HG03520 (cell line): ENCODE results near the gene VPS13D.
"Not testable (repeated sequence)": the region's sequence is repeated elsewhere in the genome, so short reads cannot be mapped to it uniquely, and the experiment has no call there.

Experiments used
- ATAC-seq: cut with Tn5 transposase; IDR thresholded peaks from one replicate; pipeline ENCODE4 v1.9.1; 2021; ENCODE audit warnings: mild to moderate bottlenecking, moderate library complexity; ENCODE audit not compliant: unreplicated experiment

The VPS13D gene

GRCh38 chr1:12506281-12507280 is 276.8 kb downstream of the VPS13D start:
- ATAC-seq = no peak

GRCh38 chr1:12507631-12508030 is 277.8 kb downstream of the VPS13D start:
- ATAC-seq = no peak

GRCh38 chr1:12508849-12509248 is 279.0 kb downstream of the VPS13D start:
- no peak for ATAC-seq

- no peak for ATAC-seq
Measured at GRCh38 chr1:12511128-12511484, 281.3 kb downstream of the VPS13D start.

GRCh38 chr1:12511516-12512468 is 282.0 kb downstream of the VPS13D start:
- no peak for ATAC-seq

GRCh38 chr1:12513181-12513580 is 283.4 kb downstream of the VPS13D start:
- no peak for ATAC-seq

GRCh38 chr1:12514590-12514989 is 284.8 kb downstream of the VPS13D start:
- no peak for ATAC-seq

- no peak for ATAC-seq
Measured at GRCh38 chr1:12515234-12515633, 285.4 kb downstream of the VPS13D start.

GRCh38 chr1:12516741-12517140 is 286.9 kb downstream of the VPS13D start:
- ATAC-seq = no peak

GRCh38 chr1:12518931-12519692 is 289.3 kb downstream of the VPS13D start:
- ATAC-seq = no peak

- ATAC-seq = no peak
Measured at GRCh38 chr1:12519693-12520364, 290.0 kb downstream of the VPS13D start.

- ATAC-seq = no peak
Measured at GRCh38 chr1:12521096-12521495, 291.3 kb downstream of the VPS13D start.

GRCh38 chr1:12522780-12523179 is 292.9 kb downstream of the VPS13D start:
- ATAC-seq = not testable (repeated sequence)

GRCh38 chr1:12524266-12524665 is 294.4 kb downstream of the VPS13D start:
- ATAC-seq = no peak

GRCh38 chr1:12525311-12526181 is 295.7 kb downstream of the VPS13D start:
- ATAC-seq = no peak

GRCh38 chr1:12527564-12527963 is 297.7 kb downstream of the VPS13D start:
- no peak for ATAC-seq

GRCh38 chr1:12528021-12528852 is 298.4 kb downstream of the VPS13D start:
- ATAC-seq = no peak

- no peak for ATAC-seq
Measured at GRCh38 chr1:12529640-12530174, 299.9 kb downstream of the VPS13D start.
